ENCODE results near the gene C1orf21.

Gene C1orf21

DNA sequence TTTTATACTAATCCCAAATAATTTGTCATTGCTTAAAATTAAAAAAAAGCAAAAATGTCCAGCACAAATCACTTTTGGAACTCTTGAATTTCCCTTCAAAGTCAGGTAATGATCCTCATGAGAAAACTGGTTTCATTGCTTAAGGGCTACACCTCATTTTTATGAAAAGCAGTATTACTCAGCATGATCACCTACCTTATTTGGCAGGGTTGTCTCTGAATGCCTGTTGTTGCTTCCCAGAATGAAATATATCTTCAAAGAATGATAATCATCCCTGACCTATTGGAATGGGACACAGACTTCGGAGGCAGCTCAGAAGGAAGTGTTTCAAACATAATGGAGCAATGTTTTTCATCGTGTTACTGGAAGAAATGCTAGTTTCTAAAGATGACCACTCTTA, 29.7 kb downstream of the C1orf21 start:
- DNase-seq (ENCODE audit: low read depth), result no peak

DNA sequence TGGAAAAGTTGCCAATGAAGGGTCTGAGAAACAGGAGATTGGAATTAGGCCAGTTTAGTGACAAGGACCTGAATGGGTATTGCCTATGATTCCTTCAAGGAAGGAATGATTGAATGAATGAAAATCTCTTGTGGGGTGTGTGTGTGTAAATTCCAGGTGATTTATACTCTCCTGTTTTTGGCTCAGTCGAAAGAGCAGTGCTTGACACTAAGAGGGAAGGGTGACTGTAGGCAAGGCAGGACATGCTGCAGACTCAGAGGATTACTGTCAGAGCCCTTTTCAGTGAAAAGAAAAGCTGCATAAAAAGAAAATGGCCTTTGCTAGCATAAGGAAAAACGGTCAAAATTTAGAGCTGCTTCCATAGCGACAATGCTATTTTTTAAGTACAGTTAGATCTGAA, 30.1 kb downstream of the C1orf21 start:
- no peak for DNase-seq (ENCODE audit: low read depth)

DNA sequence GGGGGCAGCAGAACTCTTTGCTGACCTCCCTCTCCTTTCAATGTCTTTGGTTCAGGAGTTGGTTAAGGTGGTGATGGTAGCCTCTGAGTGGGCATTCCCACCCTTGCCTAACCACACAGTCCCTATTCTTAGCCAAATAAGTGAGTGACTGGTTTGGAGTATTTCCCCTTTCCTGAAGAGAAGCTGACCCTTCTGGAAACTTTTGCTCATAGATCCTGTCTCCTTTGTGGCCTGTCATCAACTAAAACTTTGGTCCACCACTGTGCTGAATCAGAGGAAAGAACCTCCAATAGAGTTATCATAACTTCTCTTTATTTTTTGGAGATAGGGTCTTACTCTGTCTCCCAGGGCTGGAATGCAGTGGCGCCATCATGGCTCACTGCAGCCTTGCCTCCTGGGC, 31.1 kb downstream of the C1orf21 start:
- no peak for DNase-seq (ENCODE audit: low read depth)

DNA sequence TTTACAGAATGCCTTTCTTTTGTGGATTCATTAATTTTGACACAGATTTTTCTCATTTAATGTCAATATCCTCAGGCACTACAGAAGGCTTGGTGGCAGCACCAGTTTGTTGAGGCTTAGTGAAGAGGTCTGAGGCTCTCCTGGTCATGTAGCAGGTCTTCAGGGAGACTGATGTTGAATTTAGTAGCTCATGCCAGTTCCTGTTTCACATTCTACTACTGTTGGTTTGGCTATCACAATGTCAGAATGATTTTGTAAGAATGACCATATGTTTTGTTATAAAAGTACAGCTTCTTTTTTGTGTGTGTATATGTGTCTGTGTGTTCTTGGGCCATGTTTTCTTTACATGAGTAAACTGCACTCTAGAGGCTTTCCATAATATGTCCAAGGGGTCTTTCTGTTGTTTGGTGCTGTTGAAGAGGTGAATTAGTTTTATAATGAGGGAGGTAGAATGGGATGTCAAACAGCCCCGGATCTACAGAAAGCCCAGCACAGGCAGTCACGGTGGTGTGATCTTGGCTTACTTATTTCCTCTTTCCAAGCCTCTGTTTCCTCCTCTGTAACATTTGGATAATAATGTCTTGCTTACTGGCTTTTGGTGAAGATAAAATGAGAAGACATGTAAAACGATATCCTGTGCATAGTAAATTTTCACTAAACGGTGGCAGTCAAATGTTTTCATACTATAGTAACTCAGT, 32.0 kb downstream of the C1orf21 start:
- DNase-seq (ENCODE audit: low read depth), result no peak

DNA sequence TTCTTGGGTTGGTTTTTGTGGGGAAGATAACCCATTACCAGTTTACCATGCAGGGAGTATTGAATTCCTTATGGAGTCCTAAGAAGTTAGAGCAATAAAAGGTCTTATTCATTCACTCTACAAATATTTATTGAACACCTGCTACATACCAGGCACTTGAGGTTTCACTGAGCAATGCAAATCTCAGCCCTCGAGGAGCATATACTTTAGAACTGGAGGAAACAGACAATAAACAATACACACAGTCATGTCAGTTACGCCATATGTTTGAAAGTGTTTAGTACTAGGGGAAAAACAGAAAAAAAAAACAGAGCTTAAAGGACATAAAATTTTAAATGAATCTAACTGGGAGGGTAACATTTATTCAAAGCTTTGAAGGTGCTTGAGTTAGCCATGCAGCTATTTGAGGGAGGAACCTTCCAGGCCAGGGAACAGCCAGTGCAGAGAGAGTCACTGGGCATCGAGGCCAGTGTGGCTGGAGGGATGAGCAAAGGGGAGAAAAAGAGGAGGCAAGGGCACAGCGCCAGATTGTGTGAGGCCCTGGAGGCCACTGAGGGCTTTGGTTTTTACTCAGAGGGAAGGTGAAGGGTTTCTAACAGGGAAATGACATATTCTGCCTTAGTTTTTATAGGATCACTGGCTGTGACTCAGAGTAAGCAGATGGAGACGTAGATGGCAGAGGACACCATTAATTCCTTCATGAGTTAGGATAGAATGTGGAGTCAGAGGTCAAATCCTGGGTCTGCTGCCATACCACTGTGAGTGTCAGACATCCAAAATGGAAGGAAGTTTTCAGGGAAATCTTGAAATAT, 32.7 kb downstream of the C1orf21 start:
- peak; percentile 60 for DNase-seq (ENCODE audit: low read depth)

DNA sequence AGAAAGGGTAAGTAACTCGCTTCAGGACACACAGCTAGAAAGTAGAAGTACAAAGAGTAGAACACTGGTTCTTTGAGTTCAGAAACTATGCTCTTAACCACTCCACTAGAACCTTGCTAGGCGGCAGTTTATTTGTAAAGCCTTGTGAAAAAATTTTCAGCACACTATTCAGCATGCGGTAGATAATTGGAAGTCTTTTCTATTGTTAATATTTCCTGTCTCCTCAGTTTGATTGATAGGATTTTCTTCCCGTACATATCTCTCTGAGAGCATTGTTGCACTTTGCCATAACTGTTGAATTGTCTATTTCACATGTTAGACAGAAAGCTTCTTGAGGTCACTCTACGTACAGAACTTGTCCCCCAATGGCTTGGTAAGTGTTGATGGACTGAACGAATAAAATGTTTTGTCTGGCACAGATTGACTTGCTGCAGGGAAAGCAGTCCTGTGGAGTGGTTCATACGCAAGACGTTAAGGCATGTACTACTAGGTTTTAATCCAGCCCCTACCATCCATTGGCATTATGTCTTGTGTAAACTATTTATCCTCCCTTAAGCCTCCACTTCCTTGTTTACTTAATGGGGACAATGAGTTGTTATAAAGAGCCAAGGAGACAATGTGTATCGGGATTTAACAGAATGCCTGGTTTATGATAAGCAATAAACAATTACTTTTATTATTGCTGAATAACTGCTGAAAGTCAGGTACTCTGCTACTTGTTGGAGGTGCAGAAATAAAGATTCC, 35.8 kb downstream of the C1orf21 start:
- DNase-seq (ENCODE audit: low read depth), result no peak

DNA sequence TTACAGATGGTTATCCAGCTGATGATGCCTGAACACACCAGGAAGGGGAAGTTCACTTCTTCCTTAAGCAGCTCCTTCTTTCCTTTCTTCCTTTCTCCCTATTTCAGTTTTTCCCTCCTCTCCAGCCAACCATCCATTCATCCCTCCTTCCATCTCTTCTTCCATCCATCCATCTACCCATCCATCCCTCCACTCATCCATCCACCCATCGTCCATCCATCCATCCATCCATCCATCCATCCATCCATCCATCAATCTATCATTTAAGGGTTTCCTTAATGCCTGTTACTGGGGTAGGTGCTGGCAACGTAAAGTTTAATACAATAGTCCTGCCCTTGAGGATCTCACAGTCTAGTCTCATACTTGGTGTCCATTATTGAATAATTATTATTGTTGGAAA, 36.8 kb downstream of the C1orf21 start:
- DNase-seq (ENCODE audit: low read depth), result no peak

DNA sequence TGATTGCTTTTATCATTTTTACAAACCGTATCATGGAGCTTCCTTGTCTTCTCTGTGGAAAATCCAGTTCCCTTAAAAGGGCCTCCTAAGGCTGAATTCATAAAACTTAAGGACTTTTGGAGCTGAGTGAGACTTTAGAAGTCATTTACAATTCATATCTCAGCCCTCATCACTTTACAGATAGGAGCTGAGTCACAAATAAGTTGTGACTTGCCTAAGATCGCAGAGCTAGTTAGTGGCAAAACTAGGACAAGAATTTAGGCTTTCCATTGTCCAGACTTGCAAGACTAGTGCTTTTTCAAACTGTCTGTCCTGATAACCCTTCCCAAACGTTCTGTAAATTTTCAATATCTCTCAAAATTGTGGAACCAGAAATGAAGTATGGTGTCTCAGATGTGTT, 37.3 kb downstream of the C1orf21 start:
- no peak for DNase-seq (ENCODE audit: low read depth)

DNA sequence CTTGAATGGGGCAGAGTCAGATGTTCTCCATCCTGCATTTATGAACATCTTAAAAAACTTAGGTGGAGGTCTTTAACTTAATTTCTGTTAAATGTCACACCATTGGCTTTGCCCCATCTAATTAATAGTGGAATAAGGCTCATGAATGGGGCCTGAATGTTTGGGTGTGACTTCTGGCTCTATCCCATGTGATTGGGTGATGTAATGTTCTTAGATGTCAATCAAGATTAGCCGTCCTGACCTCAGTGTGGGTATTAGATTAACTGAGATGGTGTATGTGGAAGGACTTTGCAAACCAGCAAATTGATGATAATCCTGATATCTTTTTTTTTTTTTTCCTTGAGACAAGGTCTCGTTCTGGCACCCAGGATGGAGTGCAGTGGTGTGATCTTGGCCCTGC, 38.1 kb downstream of the C1orf21 start:
- DNase-seq (ENCODE audit: low read depth), result no peak

DNA sequence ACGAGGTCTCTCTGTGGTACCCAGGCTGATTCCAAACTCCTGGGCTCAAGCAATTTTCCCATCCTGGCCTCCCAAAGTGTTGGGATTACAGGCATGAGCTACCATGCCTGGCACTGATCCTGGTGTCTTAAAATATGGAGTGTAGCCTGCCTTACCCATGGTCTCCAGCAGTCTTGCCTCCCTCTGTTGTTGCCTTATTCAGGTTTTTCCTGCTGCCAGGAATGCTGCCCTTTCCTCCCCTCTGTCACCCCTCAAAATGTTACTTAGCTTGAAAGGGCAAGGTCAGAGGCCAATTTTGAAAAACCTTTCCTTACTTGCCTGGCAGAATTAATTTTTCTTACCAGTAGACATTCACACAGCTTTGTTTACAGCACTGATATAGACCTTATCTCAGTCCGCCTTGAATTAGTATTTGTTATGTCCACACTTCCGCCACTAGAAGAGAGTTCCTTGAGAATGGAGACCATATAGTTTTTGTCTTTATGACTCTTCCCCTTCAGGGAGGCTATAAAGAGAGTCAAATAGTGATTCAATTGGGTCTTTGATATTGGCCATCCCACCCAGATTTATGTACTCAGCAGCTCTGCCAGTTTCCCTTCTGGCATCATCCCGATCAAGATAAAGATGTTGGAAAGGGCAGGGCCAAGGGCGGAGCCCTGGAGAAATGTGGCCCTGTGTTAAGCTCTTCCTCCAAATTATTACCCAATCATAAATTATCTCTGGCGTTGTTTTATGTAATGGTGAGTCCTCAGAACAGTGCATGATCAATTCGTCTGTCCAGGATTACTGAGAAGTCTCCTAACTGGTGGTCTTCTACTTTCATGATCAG, 38.8 kb downstream of the C1orf21 start:
- DNase-seq (ENCODE audit: low read depth), result no peak

DNA sequence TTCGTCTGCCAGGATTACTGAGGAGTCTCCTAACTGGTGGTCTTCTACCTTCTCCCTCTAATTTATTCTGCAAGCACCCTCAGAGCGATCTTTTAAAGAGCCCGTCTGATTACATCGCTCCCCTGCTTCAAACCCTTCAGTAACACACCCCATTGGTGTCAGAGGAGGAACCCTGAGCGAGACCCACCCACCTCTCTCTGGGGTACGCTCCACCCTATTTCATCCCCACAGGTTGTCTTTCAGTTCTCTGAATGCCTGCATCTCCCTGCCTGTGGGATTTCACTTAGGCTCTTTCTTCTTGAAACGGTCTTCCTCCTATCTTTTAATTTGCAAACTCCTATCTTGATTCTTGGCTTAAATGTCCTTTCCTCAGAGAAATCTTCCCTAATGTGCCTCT, 39.4 kb downstream of the C1orf21 start:
- DNase-seq (ENCODE audit: low read depth), result no peak

DNA sequence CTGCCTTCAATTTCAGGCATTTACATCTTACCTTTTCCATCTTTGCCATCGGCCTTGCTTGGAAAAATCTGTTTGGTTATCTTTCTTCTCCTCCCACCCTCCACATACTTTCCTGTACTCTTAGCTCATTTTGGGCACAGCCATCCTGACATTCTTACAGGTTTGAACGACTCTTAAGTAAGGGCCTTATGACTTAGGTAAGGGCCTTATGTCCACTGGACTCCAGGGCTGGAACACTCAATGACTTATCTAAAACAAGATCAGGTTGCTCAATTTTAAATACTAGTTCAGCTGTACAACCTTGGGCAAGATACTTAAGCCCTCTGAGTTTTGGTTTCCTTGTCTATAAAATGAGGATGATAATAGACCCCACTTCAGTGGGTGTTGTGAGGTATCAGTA, 40.9 kb downstream of the C1orf21 start:
- DNase-seq (ENCODE audit: low read depth), result no peak

DNA sequence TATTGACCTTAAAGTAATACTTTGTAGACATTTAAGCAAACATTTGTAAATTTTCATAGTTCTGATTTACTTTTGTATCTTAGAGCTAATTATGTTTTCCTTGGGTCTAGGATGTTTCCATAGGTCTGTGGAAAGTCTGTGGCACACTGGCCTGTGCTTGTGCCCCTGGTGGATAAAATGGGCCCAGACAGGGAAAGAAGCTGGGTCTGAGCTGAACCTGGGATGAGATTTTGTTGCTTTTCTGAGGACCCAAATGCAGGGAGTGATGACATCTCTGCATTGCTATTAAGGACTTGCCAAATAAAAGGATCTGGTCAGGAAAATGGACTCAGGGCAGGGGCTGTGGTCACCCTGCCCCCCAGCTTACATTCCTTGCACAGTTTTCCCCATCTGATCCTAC, 41.8 kb downstream of the C1orf21 start:
- no peak for DNase-seq (ENCODE audit: low read depth)

DNA sequence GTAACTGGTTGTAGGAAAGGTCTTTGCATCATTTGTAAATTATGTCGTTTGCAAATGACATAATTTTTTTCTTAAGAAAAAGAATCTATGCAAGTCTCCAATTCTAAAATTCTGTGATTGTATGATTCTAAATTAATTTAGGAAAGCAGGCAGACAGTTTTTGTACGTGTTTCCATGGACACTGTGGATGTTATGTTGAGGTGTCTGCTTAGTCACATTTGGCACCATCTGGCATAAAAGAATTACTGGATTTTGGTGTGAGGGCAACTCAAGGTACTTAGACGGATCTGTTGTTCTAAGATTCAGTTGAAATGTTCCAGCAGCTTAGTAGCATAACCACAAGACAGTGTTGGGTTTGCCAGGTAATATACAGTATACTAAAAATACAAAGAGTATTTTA, 42.5 kb downstream of the C1orf21 start:
- no peak for DNase-seq (ENCODE audit: low read depth)

DNA sequence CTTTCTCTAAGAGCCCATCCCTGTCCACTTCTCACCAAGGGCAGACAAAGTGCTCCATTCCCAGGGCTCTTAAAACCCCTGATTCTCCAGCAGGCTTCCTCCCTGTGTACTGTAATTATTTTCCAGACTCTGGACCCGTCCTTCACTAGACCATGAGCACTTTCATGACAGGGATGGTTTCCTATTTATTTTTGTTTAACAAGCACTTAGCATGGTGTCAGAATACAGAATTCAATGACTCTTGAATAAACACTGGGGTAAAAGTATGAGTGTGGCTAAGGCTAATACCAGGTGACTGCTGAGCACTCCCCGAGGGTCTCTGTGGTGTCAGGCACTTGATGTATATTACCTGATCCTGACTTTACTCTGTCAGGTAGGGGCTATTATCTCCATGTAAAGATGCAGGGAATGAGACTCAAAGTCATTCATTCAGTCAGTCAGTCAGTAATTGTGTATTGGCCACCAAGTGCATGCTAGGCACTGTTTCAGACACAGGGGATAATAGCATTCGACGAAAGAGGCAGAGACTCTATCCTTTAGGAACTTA, 47.2 kb downstream of the C1orf21 start:
- no peak for DNase-seq (ENCODE audit: low read depth)

DNA sequence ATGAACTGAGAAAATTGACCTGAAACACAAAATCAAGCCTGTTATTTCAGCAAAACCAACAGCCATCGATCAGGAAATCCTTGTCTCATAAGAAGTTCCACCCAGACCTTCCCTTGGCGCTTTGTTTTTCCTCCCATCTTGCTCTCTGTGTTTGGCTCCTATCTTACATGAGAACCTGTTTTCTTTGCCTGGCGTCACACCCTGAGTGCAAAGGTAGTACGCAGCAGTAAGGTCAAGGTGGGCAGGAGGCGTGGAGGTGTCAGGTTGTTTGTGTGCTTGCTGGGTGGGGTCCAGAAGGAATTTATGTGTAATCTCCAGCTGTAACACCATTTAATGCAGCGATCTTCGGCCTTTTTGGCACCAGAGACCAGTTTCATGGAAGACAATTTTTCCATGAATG, 50.5 kb downstream of the C1orf21 start:
- no peak for DNase-seq (ENCODE audit: low read depth)

DNA sequence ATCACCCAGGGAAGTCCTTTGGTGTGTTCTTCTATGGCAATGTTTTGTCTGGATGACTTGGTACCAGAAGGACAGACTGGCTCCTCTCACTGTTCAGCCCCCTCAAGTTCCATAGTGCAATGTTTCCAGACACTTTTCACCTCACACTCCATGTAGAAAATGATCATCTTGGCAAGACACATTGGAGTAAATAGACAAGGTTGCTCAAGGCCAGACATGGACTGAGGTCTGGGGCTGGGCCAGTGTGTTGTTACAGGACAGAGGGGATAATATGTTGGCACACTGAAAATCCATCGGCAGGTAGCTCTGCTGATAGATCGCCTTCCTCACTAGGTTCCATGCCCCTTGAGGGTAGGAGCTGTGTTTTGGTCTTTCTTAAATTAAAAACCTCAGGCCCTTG, 51.5 kb downstream of the C1orf21 start:
- no peak for DNase-seq (ENCODE audit: low read depth)

DNA sequence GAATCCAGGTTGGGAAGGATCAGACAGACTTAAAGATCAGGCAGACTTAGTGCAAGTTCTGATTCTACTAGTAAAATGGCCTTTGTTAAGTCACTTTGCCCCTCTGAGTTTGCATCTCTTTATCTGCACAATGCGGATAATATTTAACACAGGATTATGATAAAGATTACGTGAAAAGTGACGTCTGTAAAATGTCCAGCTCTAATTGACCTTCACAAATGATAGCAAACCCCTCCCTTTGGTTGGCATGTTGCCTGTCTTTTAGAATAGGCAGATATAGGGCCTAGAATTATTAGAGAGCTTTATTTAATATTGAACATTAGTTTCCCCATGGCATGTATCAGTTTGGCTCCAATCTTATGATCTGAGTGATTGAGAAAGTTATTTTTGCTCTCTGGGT, 55.4 kb downstream of the C1orf21 start:
- DNase-seq (ENCODE audit: low read depth), result no peak

DNA sequence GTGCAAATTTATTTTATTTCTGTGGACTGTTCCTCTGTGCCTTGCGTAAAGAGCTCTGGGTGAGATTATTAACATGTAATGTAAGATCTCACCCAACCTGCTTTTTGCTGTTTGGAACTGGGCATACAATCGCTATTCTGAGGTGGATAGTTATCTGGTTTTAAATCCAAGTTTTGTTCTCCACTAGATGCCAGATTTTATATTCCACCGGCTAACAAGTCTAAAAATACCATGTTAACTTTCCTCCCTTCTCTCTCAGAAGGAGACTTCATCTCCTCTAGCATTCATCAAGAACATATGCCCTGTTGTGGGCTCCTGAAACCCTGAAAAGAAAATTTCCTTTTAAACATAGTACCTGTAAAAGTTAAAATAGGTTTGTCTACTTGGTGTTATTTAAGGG, 56.4 kb downstream of the C1orf21 start:
- no peak for DNase-seq (ENCODE audit: low read depth)

DNA sequence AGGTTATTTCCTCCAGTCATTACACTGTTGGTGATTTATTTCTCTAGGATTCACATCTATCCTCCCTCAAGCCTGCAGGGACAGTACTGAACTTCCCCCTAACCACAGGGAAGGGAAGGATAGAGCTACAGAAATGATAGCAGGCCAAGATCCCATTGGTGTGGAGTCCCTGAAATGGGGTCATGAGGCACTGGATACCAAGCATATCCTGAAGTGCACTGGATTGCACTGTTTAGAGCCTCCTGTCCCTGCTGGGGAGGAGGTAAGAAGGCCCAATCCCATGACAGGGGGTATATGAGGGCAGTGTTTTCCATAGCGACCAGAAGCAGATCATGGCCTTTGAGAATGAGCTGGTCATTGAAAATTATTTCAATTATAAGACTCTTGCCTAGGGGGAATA, 56.8 kb downstream of the C1orf21 start:
- DNase-seq (ENCODE audit: low read depth), result no peak

DNA sequence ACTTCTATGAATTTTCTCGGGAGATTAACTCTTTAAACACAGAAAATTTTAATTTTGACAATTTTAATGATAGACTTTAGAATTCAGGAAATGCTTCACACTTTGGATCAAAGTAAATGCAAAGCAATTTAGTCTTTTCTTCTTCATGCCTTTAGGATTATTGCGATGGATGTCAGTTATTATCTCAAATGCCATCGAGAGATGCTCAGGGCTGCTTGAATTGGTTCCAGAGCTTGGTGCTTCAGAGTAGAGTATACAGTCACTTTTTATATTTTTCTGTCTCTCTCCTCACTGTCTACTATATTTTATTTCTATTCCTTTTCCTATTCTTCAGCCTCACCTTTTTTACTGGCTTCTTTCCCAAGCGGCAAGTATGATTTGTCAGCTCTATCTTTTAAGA, 59.2 kb downstream of the C1orf21 start:
- DNase-seq (ENCODE audit: low read depth), result no peak

DNA sequence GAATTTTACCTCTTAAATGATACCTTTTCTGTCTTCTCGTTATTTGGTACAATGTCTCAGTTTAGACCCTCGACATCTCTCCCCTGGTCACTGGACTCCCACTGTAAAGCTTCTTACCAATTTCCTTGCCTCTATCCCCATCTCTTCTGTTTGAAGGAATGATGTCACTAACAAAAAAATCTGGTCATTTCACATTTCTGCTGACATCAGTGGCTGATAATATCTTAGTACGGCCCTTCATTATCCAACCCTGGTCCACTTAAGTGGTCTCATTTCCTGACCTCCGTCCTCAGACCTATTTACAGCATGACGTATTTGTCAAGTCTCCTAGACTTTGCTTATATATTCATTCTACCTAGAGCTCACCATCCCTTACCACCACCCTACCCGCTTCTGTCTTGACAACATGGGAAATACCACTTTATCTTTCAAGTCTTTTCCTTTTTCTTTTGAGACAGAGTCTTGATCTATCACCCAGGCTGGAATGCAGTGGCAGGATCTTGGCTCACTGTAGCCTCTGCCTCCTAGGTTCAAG, 60.9 kb downstream of the C1orf21 start:
- no peak for DNase-seq (ENCODE audit: low read depth)

All from fibroblast of gingiva (primary cell).